DND-41 (cell line): ENCODE results near the gene HES2.
"Not testable (repeated sequence)": the region's sequence is repeated elsewhere in the genome, so short reads cannot be mapped to it uniquely, and the experiment has no call there.

Source experiments
- ATAC-seq: fragments of 200-7000 bp; cut with Tn5 transposase; 3 replicates; pipeline ENCODE4 v1.9.1; 2021; ENCODE audit warnings: low read depth; ENCODE audit not compliant: insufficient read depth
- DNase-seq: peaks from one replicate; pipeline ENCODE4 v3.0.0-alpha.2; 2020
- H2AFZ ChIP-seq: 2 replicates; pipeline ENCODE4 v1.6.0; 2012; ENCODE audit warnings: low read depth, low read length
- H3K27ac ChIP-seq: 2 replicates; pipeline ENCODE4 v1.5.1; 2012; ENCODE audit warnings: low read length, inconsistent platforms
- H3K27me3 ChIP-seq: fragments of 200-600 bp; sonication (generic); 2 replicates; pipeline ENCODE4 v1.6.0; 2012; ENCODE audit warnings: low read length, mild to moderate bottlenecking, inconsistent platforms; ENCODE audit not compliant: insufficient read depth, poor library complexity
- H3K36me3 ChIP-seq: 2 replicates; pipeline ENCODE4 v1.5.1; 2012; ENCODE audit warnings: low read length, inconsistent platforms; ENCODE audit not compliant: insufficient read depth
- H3K4me1 ChIP-seq: 2 replicates; pipeline ENCODE4 v1.5.1; 2012; ENCODE audit warnings: mild to moderate bottlenecking, low read length; ENCODE audit not compliant: insufficient read depth
- H3K4me2 ChIP-seq: 2 replicates; pipeline ENCODE4 v1.6.0; 2012; ENCODE audit warnings: mild to moderate bottlenecking, moderate library complexity, low read length, inconsistent platforms; ENCODE audit not compliant: insufficient read depth
- H3K4me3 ChIP-seq, 2 experiments: fragments of 200-600 bp in 1 of 2; shearing (Covaris generic) in 1 of 2; 2 replicates each; pipeline ENCODE4 v1.5.1; 2012 to 2016; ENCODE audit warnings: inconsistent platforms in 2 of 2, low read length in 2 of 2, mild to moderate bottlenecking in 2 of 2, low read depth in 1 of 2, moderate library complexity in 1 of 2
- H3K79me2 ChIP-seq: 2 replicates; pipeline ENCODE4 v1.6.0; 2012; ENCODE audit warnings: low read length, inconsistent platforms; ENCODE audit not compliant: insufficient read depth
- H3K9ac ChIP-seq: 2 replicates; pipeline ENCODE4 v1.6.0; 2012; ENCODE audit warnings: low read depth, mild to moderate bottlenecking, inconsistent platforms, low read length, moderate library complexity
- H3K9me3 ChIP-seq: 2 replicates; pipeline ENCODE4 v1.5.1; 2012; ENCODE audit warnings: low read length, moderate library complexity, mild to moderate bottlenecking, inconsistent platforms; ENCODE audit not compliant: insufficient read depth, severe bottlenecking
- H4K20me1 ChIP-seq: 2 replicates; pipeline ENCODE4 v1.6.0; 2012; ENCODE audit warnings: low read length; ENCODE audit not compliant: insufficient read depth
- EZH2 ChIP-seq: IDR thresholded peaks from 3 replicates; pipeline ENCODE4 v1.6.1; 2012; ENCODE audit warnings: borderline replicate concordance, low read depth, mild to moderate bottlenecking, moderate library complexity, low read length, inconsistent platforms; ENCODE audit not compliant: severe bottlenecking
- TF ChIP-seq, protein P1 (sequence below): IDR thresholded peaks from 2 replicates; pipeline ENCODE4 v1.5.1; 2012; ENCODE audit warnings: borderline replicate concordance, low read length, moderate library complexity, mild to moderate bottlenecking; ENCODE audit not compliant: poor library complexity, severe bottlenecking; ENCODE audit errors: extremely low read depth

The HES2 gene

DNA sequence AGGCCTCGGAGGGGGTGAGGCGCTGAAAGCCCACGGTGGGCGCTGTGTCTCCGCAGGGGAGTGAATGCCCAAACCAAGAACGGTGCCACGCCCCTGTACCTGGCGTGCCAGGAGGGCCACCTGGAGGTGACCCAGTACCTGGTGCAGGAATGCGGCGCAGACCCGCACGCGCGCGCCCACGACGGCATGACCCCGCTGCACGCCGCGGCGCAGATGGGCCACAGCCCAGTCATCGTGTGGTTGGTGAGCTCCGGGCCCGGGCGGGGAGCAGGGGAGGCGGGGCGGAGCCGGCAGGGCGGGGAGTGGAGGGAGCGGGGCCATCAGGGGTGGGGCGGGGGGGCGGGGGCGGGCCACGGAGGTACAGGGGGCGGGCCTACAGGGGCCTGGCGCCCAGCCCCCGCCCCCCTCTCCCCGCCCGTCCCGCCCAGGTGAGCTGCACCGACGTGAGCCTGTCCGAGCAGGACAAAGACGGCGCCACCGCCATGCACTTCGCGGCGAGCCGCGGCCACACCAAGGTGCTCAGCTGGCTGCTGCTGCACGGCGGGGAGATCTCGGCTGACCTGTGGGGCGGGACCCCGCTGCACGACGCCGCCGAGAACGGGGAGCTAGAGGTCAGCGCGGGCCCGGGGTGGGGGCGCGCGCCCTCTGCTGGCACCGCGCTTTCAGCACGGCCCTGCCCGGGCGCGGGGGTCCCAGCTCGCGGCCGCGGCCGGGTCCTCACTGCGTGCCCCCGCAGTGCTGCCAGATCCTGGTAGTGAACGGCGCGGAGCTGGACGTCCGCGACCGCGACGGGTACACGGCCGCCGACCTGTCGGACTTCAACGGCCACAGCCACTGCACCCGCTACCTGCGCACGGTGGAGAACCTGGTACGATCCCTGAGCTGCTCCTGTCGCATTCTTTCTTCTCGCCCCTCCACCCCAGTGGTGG is 20.7 kb upstream of the HES2 start:
- Histone ChIP-seq H3K79me2 (no peaks in the 10 kb centered on the region), H3K27me3 (peaks cover 3% of the 10 kb centered on the region), H3K4me1 (no peaks in the 10 kb centered on the region), H3K4me3 (no peak overlapping the region), H3K36me3 (no peaks in the 10 kb centered on the region), H3K9ac (no peak overlapping the region), H3K9me3 (no peaks in the 10 kb centered on the region), H3K27ac (no peak overlapping the region), H2AFZ (no peak overlapping the region), H4K20me1 (peaks cover 4% of the 10 kb centered on the region; the same call in 1 of the 2 replicates), H3K4me2 (no peak overlapping the region)
- no peak for DNase-seq
- ATAC-seq, result no peak
- TF ChIP-seq, protein P1, sequence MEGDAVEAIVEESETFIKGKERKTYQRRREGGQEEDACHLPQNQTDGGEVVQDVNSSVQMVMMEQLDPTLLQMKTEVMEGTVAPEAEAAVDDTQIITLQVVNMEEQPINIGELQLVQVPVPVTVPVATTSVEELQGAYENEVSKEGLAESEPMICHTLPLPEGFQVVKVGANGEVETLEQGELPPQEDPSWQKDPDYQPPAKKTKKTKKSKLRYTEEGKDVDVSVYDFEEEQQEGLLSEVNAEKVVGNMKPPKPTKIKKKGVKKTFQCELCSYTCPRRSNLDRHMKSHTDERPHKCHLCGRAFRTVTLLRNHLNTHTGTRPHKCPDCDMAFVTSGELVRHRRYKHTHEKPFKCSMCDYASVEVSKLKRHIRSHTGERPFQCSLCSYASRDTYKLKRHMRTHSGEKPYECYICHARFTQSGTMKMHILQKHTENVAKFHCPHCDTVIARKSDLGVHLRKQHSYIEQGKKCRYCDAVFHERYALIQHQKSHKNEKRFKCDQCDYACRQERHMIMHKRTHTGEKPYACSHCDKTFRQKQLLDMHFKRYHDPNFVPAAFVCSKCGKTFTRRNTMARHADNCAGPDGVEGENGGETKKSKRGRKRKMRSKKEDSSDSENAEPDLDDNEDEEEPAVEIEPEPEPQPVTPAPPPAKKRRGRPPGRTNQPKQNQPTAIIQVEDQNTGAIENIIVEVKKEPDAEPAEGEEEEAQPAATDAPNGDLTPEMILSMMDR, result no peak
- no peak for TF ChIP-seq EZH2

- Histone ChIP-seq H3K36me3 (no peaks in the 10 kb centered on the region), H3K4me1 (no peaks in the 10 kb centered on the region), H3K4me2 (no peak overlapping the region), H3K27ac (no peak overlapping the region), H3K27me3 (peaks cover 14% of the 10 kb centered on the region), H3K9ac (no peak overlapping the region), H3K9me3 (no peaks in the 10 kb centered on the region), H3K4me3 (no peak overlapping the region), H2AFZ (no peak overlapping the region), H3K79me2 (no peaks in the 10 kb centered on the region), H4K20me1 (peaks cover 4% of the 10 kb centered on the region; the same call in 1 of the 2 replicates)
- peak; percentile 87 for ATAC-seq
- DNase-seq, result peak; percentile 71
- TF ChIP-seq EZH2, result no peak
- TF ChIP-seq, protein P1, result peak; percentile 90
These were observed 18.4 kb upstream of the HES2 start for GRCh38 chr1:6438047-6438525.

DNA sequence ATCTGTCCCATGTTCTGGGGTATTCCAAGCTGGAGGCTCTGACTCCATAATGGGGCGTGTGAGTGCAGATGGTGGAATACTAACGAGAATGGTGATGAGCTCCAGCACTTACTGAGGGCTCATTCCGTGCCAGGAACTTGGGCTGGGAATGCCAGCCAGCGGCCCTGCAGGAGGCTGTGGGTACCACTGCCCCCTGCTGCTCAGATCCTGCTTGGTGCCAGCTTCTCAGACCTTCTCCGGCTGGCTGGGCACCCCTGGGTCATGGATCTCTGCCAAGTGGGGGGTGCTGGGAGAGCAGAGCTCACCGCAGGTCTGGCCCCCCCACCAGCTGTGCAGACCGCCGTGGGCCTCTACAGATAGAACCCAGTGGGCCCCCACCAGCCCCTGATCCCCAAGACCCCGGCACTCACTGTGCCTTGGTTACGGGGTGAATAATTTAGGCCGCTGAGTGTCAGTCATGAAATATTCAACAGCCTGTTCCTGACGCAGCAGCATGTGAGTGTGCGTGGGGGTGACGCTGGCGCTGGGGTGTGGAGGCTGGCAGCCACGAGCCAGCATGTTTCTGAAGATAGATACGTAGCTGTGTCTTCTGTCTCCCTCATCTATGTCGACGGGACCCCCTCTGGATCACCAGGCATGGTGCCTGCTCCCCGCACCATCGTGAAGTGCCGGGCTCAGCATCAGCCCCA is 17.4 kb upstream of the HES2 start:
- not testable (repeated sequence) for H3K4me1 ChIP-seq, H3K4me2 ChIP-seq, H3K79me2 ChIP-seq, H3K36me3 ChIP-seq, H2AFZ ChIP-seq, H3K9me3 ChIP-seq, DNase-seq, H3K9ac ChIP-seq, ATAC-seq, H4K20me1 ChIP-seq, H3K27ac ChIP-seq, H3K4me3 ChIP-seq
- TF ChIP-seq, protein P1, result peak; percentile 32
- peaks cover 14% of the 10 kb centered on the region for H3K27me3 ChIP-seq

GRCh38 chr1:6436277-6436676 is 16.6 kb upstream of the HES2 start:
- not testable (repeated sequence) for DNase-seq

More at GRCh38 chr1:6436277-6436676, 16.6 kb upstream of the HES2 start:
- H4K20me1 ChIP-seq, ATAC-seq, H3K27ac ChIP-seq, H3K79me2 ChIP-seq, H3K9ac ChIP-seq, H3K36me3 ChIP-seq, H3K4me2 ChIP-seq, H3K9me3 ChIP-seq, H3K4me3 ChIP-seq, H3K4me1 ChIP-seq, H2AFZ ChIP-seq: not testable (repeated sequence)
- H3K27me3 ChIP-seq, result peaks cover 14% of the 10 kb centered on the region
